ENCODE data around the gene OR4K14.
"Not testable (repeated sequence)": the region's sequence is repeated elsewhere in the genome, so short reads cannot be mapped to it uniquely, and the experiment has no call there.

Gene OR4K14

GRCh38 chr14:20001863-20002262 lies 17.2 kb downstream of the OR4K14 start, which contains the start of gene OR4Q2:
TSS of gene OR4Q2 (plus strand) at chr14:20002163.
- no peaks in the 10 kb centered on the region for H3K36me3 ChIP-seq
- no peak within 1 kb of the TSS for H3K4me3 ChIP-seq
- H3K9me3 ChIP-seq (replicated peaks in 1 of 11), result peaks cover 0 to 7% (median 0%) of the 10 kb centered on the region in 11 experiments; a peak in 2 of 22 replicates
- no peaks in the 10 kb centered on the region for H4K20me1 ChIP-seq
- H3K4me2 ChIP-seq, result peak within 1 kb of the TSS in 4 of 11 experiments; percentile 8 to 39 (median 14); a peak in 5 of 22 replicates
- TF ChIP-seq Cebpa-rat (IDR thresholded peaks at IDR 0.05), result no peak
- peaks cover 0 to 11% (median 0%) of the 10 kb centered on the region in 10 experiments; a peak in 5 of 20 replicates for H3K4me1 ChIP-seq
- peak within 1 kb of the TSS in 2 of 11 experiments; percentile 2 to 34; a peak in 2 of 22 replicates for H3K27ac ChIP-seq
- H3K9ac ChIP-seq, result no peak within 1 kb of the TSS
- H3K27me3 ChIP-seq, result no peaks in the 10 kb centered on the region

- Histone ChIP-seq H3K4me2 (no peak overlapping the region), H3K27ac (no peak overlapping the region), H3K4me1 (no peaks in the 10 kb centered on the region), H3K36me3 (no peaks in the 10 kb centered on the region), H3K27me3 (no peaks in the 10 kb centered on the region), H3K4me3 (no peak overlapping the region), H4K20me1 (no peaks in the 10 kb centered on the region), H3K9ac (no peak overlapping the region), H3K9me3 (replicated peaks in 1 of 11) (peaks cover 0 to 13% (median 3%) of the 10 kb centered on the region in 11 experiments; a peak in 9 of 22 replicates)
- TF ChIP-seq Cebpa-rat (IDR thresholded peaks at IDR 0.05), result no peak
Measured at GRCh38 chr14:19993438-19993837, 25.7 kb downstream of the OR4K14 start.

GRCh38 chr14:19975291-19975690 lies 43.8 kb downstream of the OR4K14 start, which contains the start of gene OR4K15:
TSS of gene OR4K15 (plus strand) at chr14:19975591. CDS start at chr14:19975591, 0 bp downstream.
- no peak for TF ChIP-seq Cebpa-rat (IDR thresholded peaks at IDR 0.05)
- no peaks in the 10 kb centered on the region for H3K27me3 ChIP-seq
- H3K4me2 ChIP-seq, result no peak within 1 kb of the TSS
- H3K4me1 ChIP-seq, result peaks cover 0 to 5% (median 0%) of the 10 kb centered on the region in 10 experiments; a peak in 1 of 20 replicates
- H3K27ac ChIP-seq, result no peak within 1 kb of the TSS
- no peaks in the 10 kb centered on the region for H3K36me3 ChIP-seq
- no peaks in the 10 kb centered on the region for H4K20me1 ChIP-seq
- no peaks in the 10 kb centered on the region for H3K9me3 ChIP-seq (replicated peaks in 1 of 11)
- H3K4me3 ChIP-seq, result no peak within 1 kb of the TSS
- H3K9ac ChIP-seq, result no peak within 1 kb of the TSS

GRCh38 chr14:19974844-19975243 lies 44.3 kb downstream of the OR4K14 start:
- Histone ChIP-seq H3K4me1 (peaks cover 0 to 5% (median 0%) of the 10 kb centered on the region in 10 experiments; a peak in 1 of 20 replicates), H3K27me3 (no peaks in the 10 kb centered on the region), H3K36me3 (no peaks in the 10 kb centered on the region), H4K20me1 (no peaks in the 10 kb centered on the region), H3K9ac (no peak overlapping the region), H3K27ac (no peak overlapping the region), H3K4me3 (no peak overlapping the region), H3K9me3 (replicated peaks in 1 of 11) (no peaks in the 10 kb centered on the region), H3K4me2 (no peak overlapping the region)
- TF ChIP-seq Cebpa-rat (IDR thresholded peaks at IDR 0.05), result no peak

- not testable (repeated sequence) for H3K4me1 ChIP-seq; H3K36me3 ChIP-seq; H3K4me3 ChIP-seq; H3K9me3 ChIP-seq (replicated peaks in 1 of 11); H3K27me3 ChIP-seq; H3K9ac ChIP-seq; H3K27ac ChIP-seq; H4K20me1 ChIP-seq; H3K4me2 ChIP-seq
Measured at GRCh38 chr14:19969735-19970134, 49.4 kb downstream of the OR4K14 start.

Data from BLaER1 treated with 17β-estradiol and CSF1 and Interleukin-3, amounts not matched to agents 10 nM and 100 nM (cell line).